Ishikawa (cell line): Measurements from ENCODE around the gene HSF4.

ENCODE experiments used
- CEBPB ChIP-seq: IDR thresholded peaks from 2 replicates; pipeline ENCODE4 v1.6.1; 2012
- CREB1 ChIP-seq: IDR thresholded peaks from 2 replicates; pipeline ENCODE4 v1.6.1; 2012; ENCODE audit warnings: low read depth
- EGR1 ChIP-seq: IDR thresholded peaks from 2 replicates; pipeline ENCODE4 v1.6.1; 2012
- EP300 ChIP-seq: IDR thresholded peaks from 2 replicates; pipeline ENCODE4 v1.6.1; 2012; ENCODE audit warnings: borderline replicate concordance
- FOXM1 ChIP-seq: IDR thresholded peaks from 2 replicates; pipeline ENCODE4 v1.6.1; 2012; ENCODE audit warnings: low read depth, borderline replicate concordance
- NFIC ChIP-seq: IDR thresholded peaks from 2 replicates; pipeline ENCODE4 v1.6.1; 2012
- RAD21 ChIP-seq: IDR thresholded peaks from 2 replicates; pipeline ENCODE4 v1.6.1; 2012; ENCODE audit warnings: low read depth
- TAF1 ChIP-seq: IDR thresholded peaks from 2 replicates; pipeline ENCODE4 v1.6.1; 2012; ENCODE audit warnings: low read depth, mild to moderate bottlenecking
- TCF12 ChIP-seq: IDR thresholded peaks from 2 replicates; pipeline ENCODE4 v1.6.1; 2012; ENCODE audit warnings: low read depth
- TEAD4 ChIP-seq: IDR thresholded peaks from 2 replicates; pipeline ENCODE4 v1.6.1; 2012
- YY1 ChIP-seq: IDR thresholded peaks from 2 replicates; pipeline ENCODE4 v1.6.1; 2012; ENCODE audit warnings: low read depth
- ZBTB7A ChIP-seq: IDR thresholded peaks from 2 replicates; pipeline ENCODE4 v1.6.1; 2012; ENCODE audit warnings: low read depth
- TF ChIP-seq, protein P1 (sequence below): IDR thresholded peaks from 2 replicates; pipeline ENCODE4 v1.6.1; 2012; ENCODE audit warnings: low read depth, mild to moderate bottlenecking
- TF ChIP-seq, protein P2 (sequence below): IDR thresholded peaks from 2 replicates; pipeline ENCODE4 v1.6.1; 2012
- TF ChIP-seq, protein P3 (sequence below): IDR thresholded peaks from 2 replicates; pipeline ENCODE4 v1.6.1; 2012

Gene HSF4

DNA sequence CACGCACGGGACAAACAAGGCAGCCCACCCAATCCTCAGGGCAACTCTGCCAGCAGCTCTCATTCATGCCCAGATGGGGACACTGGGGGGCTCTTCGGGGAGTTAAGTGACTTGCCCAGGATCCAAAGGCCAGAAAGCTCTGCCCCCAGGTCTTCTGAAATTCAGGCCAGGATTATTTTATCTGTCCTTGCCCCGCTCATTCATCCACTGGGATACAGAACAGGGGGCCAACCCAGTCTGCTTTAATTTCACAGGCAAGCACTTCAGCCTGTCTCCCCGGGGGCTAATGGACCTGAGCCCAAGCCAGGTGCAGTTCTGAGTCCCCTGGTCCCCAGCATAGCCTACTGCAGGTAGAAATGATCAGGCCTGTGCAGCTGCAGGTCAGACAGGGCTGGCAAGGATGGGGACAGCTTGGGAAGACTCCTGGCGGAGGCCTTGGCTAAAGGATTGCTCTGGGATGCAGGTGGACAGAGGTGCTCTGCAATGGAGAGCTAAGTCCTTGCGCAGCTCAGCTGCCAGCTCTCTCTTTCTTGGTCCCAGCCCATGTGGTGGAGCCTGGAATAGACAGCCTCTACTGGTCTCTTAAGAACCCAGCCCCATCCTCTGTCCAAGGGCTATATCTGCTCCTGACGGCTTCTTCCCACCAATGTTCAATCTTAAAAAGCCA lies 13.0 kb upstream of the HSF4 start:
- no peak for TF ChIP-seq TAF1
- no peak for TF ChIP-seq TCF12
- no peak for TF ChIP-seq NFIC
- no peak for TF ChIP-seq CEBPB
- TF ChIP-seq, protein P1, sequence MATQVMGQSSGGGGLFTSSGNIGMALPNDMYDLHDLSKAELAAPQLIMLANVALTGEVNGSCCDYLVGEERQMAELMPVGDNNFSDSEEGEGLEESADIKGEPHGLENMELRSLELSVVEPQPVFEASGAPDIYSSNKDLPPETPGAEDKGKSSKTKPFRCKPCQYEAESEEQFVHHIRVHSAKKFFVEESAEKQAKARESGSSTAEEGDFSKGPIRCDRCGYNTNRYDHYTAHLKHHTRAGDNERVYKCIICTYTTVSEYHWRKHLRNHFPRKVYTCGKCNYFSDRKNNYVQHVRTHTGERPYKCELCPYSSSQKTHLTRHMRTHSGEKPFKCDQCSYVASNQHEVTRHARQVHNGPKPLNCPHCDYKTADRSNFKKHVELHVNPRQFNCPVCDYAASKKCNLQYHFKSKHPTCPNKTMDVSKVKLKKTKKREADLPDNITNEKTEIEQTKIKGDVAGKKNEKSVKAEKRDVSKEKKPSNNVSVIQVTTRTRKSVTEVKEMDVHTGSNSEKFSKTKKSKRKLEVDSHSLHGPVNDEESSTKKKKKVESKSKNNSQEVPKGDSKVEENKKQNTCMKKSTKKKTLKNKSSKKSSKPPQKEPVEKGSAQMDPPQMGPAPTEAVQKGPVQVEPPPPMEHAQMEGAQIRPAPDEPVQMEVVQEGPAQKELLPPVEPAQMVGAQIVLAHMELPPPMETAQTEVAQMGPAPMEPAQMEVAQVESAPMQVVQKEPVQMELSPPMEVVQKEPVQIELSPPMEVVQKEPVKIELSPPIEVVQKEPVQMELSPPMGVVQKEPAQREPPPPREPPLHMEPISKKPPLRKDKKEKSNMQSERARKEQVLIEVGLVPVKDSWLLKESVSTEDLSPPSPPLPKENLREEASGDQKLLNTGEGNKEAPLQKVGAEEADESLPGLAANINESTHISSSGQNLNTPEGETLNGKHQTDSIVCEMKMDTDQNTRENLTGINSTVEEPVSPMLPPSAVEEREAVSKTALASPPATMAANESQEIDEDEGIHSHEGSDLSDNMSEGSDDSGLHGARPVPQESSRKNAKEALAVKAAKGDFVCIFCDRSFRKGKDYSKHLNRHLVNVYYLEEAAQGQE = no peak
- no peak for TF ChIP-seq RAD21
- TF ChIP-seq EGR1 = no peak
- TF ChIP-seq, protein P2, sequence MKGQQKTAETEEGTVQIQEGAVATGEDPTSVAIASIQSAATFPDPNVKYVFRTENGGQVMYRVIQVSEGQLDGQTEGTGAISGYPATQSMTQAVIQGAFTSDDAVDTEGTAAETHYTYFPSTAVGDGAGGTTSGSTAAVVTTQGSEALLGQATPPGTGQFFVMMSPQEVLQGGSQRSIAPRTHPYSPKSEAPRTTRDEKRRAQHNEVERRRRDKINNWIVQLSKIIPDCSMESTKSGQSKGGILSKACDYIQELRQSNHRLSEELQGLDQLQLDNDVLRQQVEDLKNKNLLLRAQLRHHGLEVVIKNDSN = no peak
- no peak for TF ChIP-seq CREB1
- no peak for TF ChIP-seq ZBTB7A
- no peak for TF ChIP-seq EP300
- no peak for TF ChIP-seq TEAD4

DNA sequence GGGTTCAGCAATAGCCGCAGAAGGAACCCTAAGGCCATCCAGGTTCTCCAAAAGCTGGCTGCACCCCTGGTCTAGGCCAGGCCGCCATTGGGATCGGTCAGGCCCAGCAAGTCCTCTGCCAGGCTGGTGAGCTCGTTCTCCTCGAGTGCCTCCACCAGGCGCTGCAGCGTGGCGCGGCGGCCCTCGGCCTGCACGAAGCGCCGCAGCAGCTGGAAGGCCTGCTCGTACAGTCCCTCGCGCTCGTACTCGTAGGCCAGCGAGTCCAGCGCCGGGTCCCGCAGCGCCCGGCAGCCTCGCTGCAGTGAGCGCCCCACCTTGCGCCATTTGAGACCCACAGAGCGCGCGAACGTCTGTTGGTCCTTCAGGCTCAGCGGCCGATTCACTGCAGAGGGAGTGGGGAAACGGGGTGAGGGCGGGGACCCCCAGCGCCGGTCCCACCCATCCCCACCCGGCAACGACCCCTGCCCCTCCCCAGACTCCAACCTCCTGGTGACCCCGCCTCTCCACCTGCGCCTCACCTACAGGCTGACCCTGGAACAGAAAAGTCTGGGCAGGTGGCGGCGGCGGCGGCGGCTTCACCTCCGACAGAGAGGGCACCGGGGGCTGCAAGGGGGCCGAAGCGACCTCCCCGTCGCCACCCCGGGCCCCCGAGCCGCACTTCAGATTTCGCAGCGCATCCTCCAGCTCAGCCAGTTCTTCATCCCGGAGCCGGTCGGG lies 9.8 kb upstream of the HSF4 start:
- TF ChIP-seq, protein P3, sequence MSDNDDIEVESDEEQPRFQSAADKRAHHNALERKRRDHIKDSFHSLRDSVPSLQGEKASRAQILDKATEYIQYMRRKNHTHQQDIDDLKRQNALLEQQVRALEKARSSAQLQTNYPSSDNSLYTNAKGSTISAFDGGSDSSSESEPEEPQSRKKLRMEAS = no peak
- TF ChIP-seq, protein P2 = no peak
- TF ChIP-seq TCF12 = no peak
- no peak for TF ChIP-seq TEAD4
- no peak for TF ChIP-seq TAF1
- no peak for TF ChIP-seq CREB1
- no peak for TF ChIP-seq NFIC
- no peak for TF ChIP-seq EP300
- no peak for TF ChIP-seq EGR1
- TF ChIP-seq FOXM1 = no peak

DNA sequence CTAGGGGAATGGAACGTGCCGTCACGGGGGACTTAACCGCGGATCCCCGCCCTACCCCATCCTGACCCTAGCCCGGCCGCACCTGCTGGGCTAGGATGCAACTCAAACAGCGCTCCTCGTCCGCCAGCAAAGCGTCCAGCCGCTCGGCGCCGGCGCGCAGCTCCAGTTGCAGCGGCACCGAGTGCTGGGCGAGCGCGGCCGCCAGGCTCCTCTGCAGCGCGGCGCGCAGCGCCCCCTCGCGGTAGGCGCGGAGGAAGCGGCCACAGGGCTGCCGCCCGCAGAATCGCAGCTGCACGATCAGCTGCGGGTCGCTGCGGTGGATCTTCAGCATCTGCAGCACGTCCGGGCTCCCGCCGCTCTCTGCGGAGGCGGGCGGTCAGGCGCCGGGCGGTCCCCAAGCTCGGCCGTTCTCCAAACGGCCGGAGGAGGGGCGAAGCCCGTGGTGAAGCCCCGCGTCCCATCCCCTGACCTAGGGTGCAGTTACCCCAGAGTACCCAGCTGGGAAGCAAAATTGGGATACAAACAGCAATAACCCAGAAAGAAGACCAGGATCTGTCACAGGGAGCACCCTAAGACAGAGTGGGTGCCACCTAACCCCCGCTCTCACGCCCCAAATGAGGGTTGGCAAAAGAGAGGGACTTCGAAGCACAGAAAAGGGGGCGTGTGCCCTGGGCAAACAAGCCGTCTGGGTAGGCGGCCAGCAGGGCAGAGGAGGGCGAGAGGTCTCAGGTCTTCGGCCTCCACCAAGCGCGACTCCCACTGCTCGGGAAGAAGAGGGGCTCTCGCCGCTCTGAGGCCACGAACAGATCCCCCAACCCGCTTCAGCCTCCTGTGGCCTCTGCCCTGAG lies 9.0 kb upstream of the HSF4 start:
- TF ChIP-seq RAD21 = peak; percentile 83
- TF ChIP-seq EP300 = no peak
- TF ChIP-seq TEAD4 = peak; percentile 17; the same call in 1 of the 2 replicates
- 0 out of 2 replicates have a peak, but pooled peaks have one; percentile 16 for TF ChIP-seq YY1
- peak; percentile 45; the same call in 1 of the 2 replicates for TF ChIP-seq TCF12
- TF ChIP-seq, protein P3 = peak; percentile 40; the same call in 1 of the 2 replicates
- no peak for TF ChIP-seq EGR1
- no peak for TF ChIP-seq FOXM1
- no peak for TF ChIP-seq CEBPB

DNA sequence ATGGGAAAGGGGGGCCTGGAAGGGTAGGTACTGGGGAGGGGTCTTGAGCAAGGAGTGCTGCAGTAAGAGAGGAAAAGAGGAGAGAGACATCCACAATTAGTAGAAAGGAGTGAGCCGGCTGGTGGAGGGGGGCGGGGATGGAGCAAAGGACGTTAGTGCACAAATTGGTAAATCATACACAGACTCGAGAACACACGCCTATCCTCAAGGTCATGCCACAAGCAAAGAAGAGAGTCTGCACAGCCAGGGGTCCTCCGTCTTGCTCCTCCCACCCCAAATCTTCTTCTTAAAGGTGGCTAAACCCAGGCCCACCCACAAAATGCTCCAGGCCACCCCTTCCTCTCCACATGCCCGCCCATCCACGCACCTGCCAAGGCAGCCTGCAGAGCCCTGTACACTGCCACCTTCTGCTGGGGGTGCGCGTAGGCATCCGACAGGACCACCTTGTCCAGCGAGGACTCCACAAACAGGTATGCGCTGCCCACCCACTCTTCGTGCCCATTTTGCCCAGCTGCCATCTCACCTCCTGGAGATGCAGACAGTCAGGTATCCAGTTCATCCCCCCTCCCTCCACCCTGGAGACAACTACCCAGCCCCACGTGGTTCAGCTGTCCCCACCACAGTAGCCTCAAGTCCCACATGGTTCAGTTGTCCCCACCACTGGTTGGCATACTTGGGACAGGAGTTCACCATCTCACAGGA lies 8.3 kb upstream of the HSF4 start:
- TF ChIP-seq FOXM1 (no peak), ZBTB7A (no peak), CREB1 (no peak), EGR1 (no peak), NFIC (no peak), EP300 (no peak), RAD21 (no peak), TCF12 (no peak), CEBPB (no peak), TEAD4 (no peak), YY1 (no peak), TAF1 (no peak)
- TF ChIP-seq, protein P2 = no peak
- TF ChIP-seq, protein P1 = no peak
- TF ChIP-seq, protein P3 = no peak
